ENCODE results near the gene UGT1A5. TPM values are rescaled to one million over a fixed set of nuclear protein-coding genes. Genes with fewer than 3 reads are reported as not detected.

UGT1A5 gene
- total and polyA plus RNA-seq, 10 of the 15 experiments (the other 5 are each of a cell fraction or from before 2014, with no cell fraction given), result not detected

GRCh38 chr2:233705911-233706506, 6.7 kb upstream of the UGT1A5 start (continued):
- TF ChIP-seq ZBTB4 (CRISPR knock-in tag; IDR thresholded peaks at IDR 0.05) (no peak), PAX8 (IDR thresholded peaks at IDR 0.05) (no peak), PRDM15 (CRISPR knock-in tag; IDR thresholded peaks at IDR 0.05) (no peak)

- ChIA-PET RAD21 (ENCODE audit: unreplicated experiment) (interaction anchor here (0.9 to 1.3 kb wide), 2 partner anchors 264 to 794 kb away, joined by 3 to 4 read pairs; no protein-coding TSS in a partner anchor), CTCF (interaction anchor here (1.1 to 1.3 kb wide), 2 partner anchors 10 to 301 kb away, joined by 3 read pairs; no protein-coding TSS in a partner anchor), SMC1A (ENCODE audit: uncharacterized antibody, unreplicated experiment) (interaction anchor here (1.2 kb wide), 1 partner anchor 19 kb away, joined by 3 read pairs; no protein-coding TSS in a partner anchor), POLR2A (no interaction called here)
- BruUV-seq (replicated peaks), result no TSS peak
- no peak for DNase-seq (ENCODE audit: low read depth, low spot score)
- H3K27me3 ChIP-seq (replicated peaks in 1 of 2; ENCODE audit: control insufficient read depth in 2 of 2, insufficient read depth in 2 of 2, low read length in 1 of 2), result peaks cover 0 to 4% of the 10 kb centered on the region in 2 experiments; a peak in 1 of 4 replicates
- no peaks in the 10 kb centered on the region for H3K36me3 ChIP-seq (ENCODE audit: control insufficient read depth in 2 of 2, insufficient read depth in 2 of 2, low read length in 1 of 2)
- no peak overlapping the region for H3K27ac ChIP-seq (ENCODE audit: control insufficient read depth, insufficient read depth)
- FAIRE-seq, result no peak
- no peak for ATAC-seq
- H2AFZ ChIP-seq (ENCODE audit: control insufficient read depth, low read depth, low read length), result no peak overlapping the region
- no peaks in the 10 kb centered on the region for H3K4me1 ChIP-seq (ENCODE audit: control insufficient read depth, insufficient read depth, low read length)
- WGBS (ENCODE audit: insufficient coverage, insufficient replicate concordance, low lambda C conversion rate, missing lambda C conversion rate), result 0% methylated on average over 1 of the region's 1 CpG
- intact Hi-C loops (cut with micrococcal nuclease; ENCODE audit: unreplicated experiment), result no loop called here
- no peaks in the 10 kb centered on the region for H3K79me2 ChIP-seq (ENCODE audit: control insufficient read depth, insufficient read depth, low read length)
- no peaks in the 10 kb centered on the region for H4K20me1 ChIP-seq (ENCODE audit: control insufficient read depth, insufficient read depth)
- in situ Hi-C loops (cut with MboI), result no loop called here
- H3K4me3 ChIP-seq, result no peak overlapping the region
- TF ChIP-seq NR2C1 (IDR thresholded peaks at IDR 0.05), result no peak
- TF ChIP-seq ETV6 (conservative IDR thresholded peaks at IDR 0.05 in 1 of 2, IDR thresholded peaks at IDR 0.05 in 1 of 2; ENCODE audit: borderline replicate concordance in 1 of 2, low read depth in 1 of 2), result no peak
- TF ChIP-seq STAT3 (IDR thresholded peaks at IDR 0.05; ENCODE audit: low read depth, low read length), result no peak
- TF ChIP-seq NFYA (IDR thresholded peaks at IDR 0.05; ENCODE audit: borderline replicate concordance, low read depth, low read length), result no peak
- TF ChIP-seq NFXL1 (IDR thresholded peaks at IDR 0.05; ENCODE audit: borderline replicate concordance), result no peak
- TF ChIP-seq PML (IDR thresholded peaks at IDR 0.05; ENCODE audit: low read length), result no peak
- no peak for TF ChIP-seq RBBP5 (conservative IDR thresholded peaks at IDR 0.05)
- no peak for TF ChIP-seq EP300 (IDR thresholded peaks at IDR 0.05; ENCODE audit: borderline replicate concordance in 1 of 2, control insufficient read depth in 1 of 2, low read depth in 2 of 2, low read length in 2 of 2)
- TF ChIP-seq MTA3 (IDR thresholded peaks at IDR 0.05; ENCODE audit: borderline replicate concordance, low read length), result no peak
- TF ChIP-seq STAT1 (conservative IDR thresholded peaks at IDR 0.05), result no peak
- no peak for TF ChIP-seq EED (IDR thresholded peaks at IDR 0.05; ENCODE audit: low read depth)
- no peak for TF ChIP-seq ASH2L (IDR thresholded peaks at IDR 0.05; ENCODE audit: borderline replicate concordance, low read depth)
- TF ChIP-seq CREB1 (IDR thresholded peaks at IDR 0.05; ENCODE audit: low read depth), result no peak
- no peak for TF ChIP-seq PAX8 (IDR thresholded peaks at IDR 0.05)
- no peak for TF ChIP-seq CBX3 (IDR thresholded peaks at IDR 0.05; ENCODE audit: borderline replicate concordance, low read depth)
- H3K9me3 ChIP-seq (replicated peaks; ENCODE audit: control insufficient read depth, insufficient read depth, low read length), result no peaks in the 10 kb centered on the region; the same call in 1 of the 3 replicates
- H3K9ac ChIP-seq (ENCODE audit: control insufficient read depth, insufficient read depth, low read length), result no peak overlapping the region
- no peak overlapping the region for H3K4me2 ChIP-seq (ENCODE audit: control insufficient read depth, insufficient read depth)
Measured at GRCh38 chr2:233706720-233707119, 6.0 kb upstream of the UGT1A5 start.

Data from GM12878 (cell line).